Astrocyte of the spinal cord (primary cell): ENCODE data around the gene NPHP4.

ENCODE experiments used
- DNase-seq: peaks from one replicate; pipeline ENCODE4 v3.0.0; 2011; ENCODE audit warnings: low read depth, low spot score
- H3K4me3 ChIP-seq: 2 replicates; pipeline ENCODE4 v1.5.1; 2011; ENCODE audit warnings: low read depth, mild to moderate bottlenecking, low read length, moderate library complexity
- CTCF ChIP-seq: IDR thresholded peaks from 2 replicates; pipeline ENCODE4 v1.5.1; 2012; ENCODE audit warnings: low read depth, mild to moderate bottlenecking, low read length, inconsistent platforms
- in situ Hi-C: cut with HindIII; loops from 2 replicates; pipeline ENCODE4 v1.10.0; 2017; ENCODE audit warnings: low sequenced_read_pairs

The NPHP4 gene

GRCh38 chr1:5891137-5891536 is 101.1 kb downstream of the NPHP4 start:
- no peak overlapping the region for H3K4me3 ChIP-seq
- no peak for TF ChIP-seq CTCF
- in situ Hi-C loops = no loop called here
- no peak for DNase-seq

- in situ Hi-C loops = no loop called here
- TF ChIP-seq CTCF = no peak
- no peak overlapping the region for H3K4me3 ChIP-seq
- no peak for DNase-seq
These were observed 101.7 kb downstream of the NPHP4 start for GRCh38 chr1:5890346-5891106.

GRCh38 chr1:5889901-5890300 is 102.3 kb downstream of the NPHP4 start:
- TF ChIP-seq CTCF = no peak
- in situ Hi-C loops = no loop called here
- H3K4me3 ChIP-seq = no peak overlapping the region
- no peak for DNase-seq

- in situ Hi-C loops = no loop called here
- no peak for DNase-seq
- TF ChIP-seq CTCF = no peak
- no peak overlapping the region for H3K4me3 ChIP-seq
These were observed 102.8 kb downstream of the NPHP4 start for GRCh38 chr1:5889462-5889861.

GRCh38 chr1:5888606-5889211 is 103.5 kb downstream of the NPHP4 start:
- no peak overlapping the region for H3K4me3 ChIP-seq
- in situ Hi-C loops = no loop called here
- no peak for DNase-seq
- peak; percentile 2 for TF ChIP-seq CTCF

- in situ Hi-C loops = no loop called here
- no peak for TF ChIP-seq CTCF
- no peak for DNase-seq
- no peak overlapping the region for H3K4me3 ChIP-seq
These were observed 104.3 kb downstream of the NPHP4 start for GRCh38 chr1:5887971-5888361.
